ENCODE results near the gene SPINK1.

The SPINK1 gene

GRCh38 chr5:147849226-147849625, 17.8 kb upstream of the SPINK1 start:
- no peak for DNase-seq (ENCODE audit: extremely low spot score)
- CTCF ChIA-PET, result no interaction called here
- TF ChIP-seq SP1 (IDR thresholded peaks at IDR 0.05), result no peak
- no peak for TF ChIP-seq SUZ12 (IDR thresholded peaks at IDR 0.05)
- no peak for TF ChIP-seq FOXA1 (IDR thresholded peaks at IDR 0.05)
- TF ChIP-seq L3MBTL2 (conservative IDR thresholded peaks at IDR 0.05), result no peak
- TF ChIP-seq CTBP1 (IDR thresholded peaks at IDR 0.05; ENCODE audit: borderline replicate concordance), result no peak
- POLR2A ChIA-PET, result no interaction called here

- no peak for TF ChIP-seq SP1 (IDR thresholded peaks at IDR 0.05)
- TF ChIP-seq FOXM1 (IDR thresholded peaks at IDR 0.05; ENCODE audit: borderline replicate concordance), result no peak
- TF ChIP-seq SUZ12 (IDR thresholded peaks at IDR 0.05), result no peak
- TF ChIP-seq CTBP1 (IDR thresholded peaks at IDR 0.05; ENCODE audit: borderline replicate concordance), result no peak
- TF ChIP-seq ELF4 (IDR thresholded peaks at IDR 0.05), result no peak
- TF ChIP-seq NFRKB (IDR thresholded peaks at IDR 0.05), result no peak
- ChIA-PET POLR2A (no interaction called here), CTCF (interaction anchor here (1.7 kb wide), 1 partner anchor 12 kb away, joined by 4 read pairs; no protein-coding TSS in a partner anchor)
- no peak for DNase-seq (ENCODE audit: extremely low spot score)
Observed at GRCh38 chr5:147845618-147846017, 14.1 kb upstream of the SPINK1 start.

- POLR2A ChIA-PET, result no interaction called here
- CTCF ChIA-PET, result interaction anchor here (1.7 kb wide), 1 partner anchor 13 kb away, joined by 4 read pairs; no protein-coding TSS in a partner anchor
- TF ChIP-seq ZNF384 (IDR thresholded peaks at IDR 0.05) (no peak), SP1 (IDR thresholded peaks at IDR 0.05) (no peak), ARNT (IDR thresholded peaks at IDR 0.05) (no peak), CTBP1 (IDR thresholded peaks at IDR 0.05; ENCODE audit: borderline replicate concordance) (no peak), HDGF (IDR thresholded peaks at IDR 0.05; ENCODE audit: borderline replicate concordance) (no peak), BHLHE40 (IDR thresholded peaks at IDR 0.05; ENCODE audit: borderline replicate concordance) (no peak), L3MBTL2 (conservative IDR thresholded peaks at IDR 0.05) (no peak), FOXK2 (IDR thresholded peaks at IDR 0.05) (no peak), LEF1 (IDR thresholded peaks at IDR 0.05; ENCODE audit: borderline replicate concordance) (no peak), ELF4 (IDR thresholded peaks at IDR 0.05) (no peak), NFRKB (IDR thresholded peaks at IDR 0.05) (no peak), FOXM1 (IDR thresholded peaks at IDR 0.05; ENCODE audit: borderline replicate concordance) (no peak), SUZ12 (IDR thresholded peaks at IDR 0.05) (no peak), FOXA1 (IDR thresholded peaks at IDR 0.05) (no peak), TARDBP (IDR thresholded peaks at IDR 0.05) (no peak), PKNOX1 (IDR thresholded peaks at IDR 0.05) (no peak)
Observed at GRCh38 chr5:147844846-147845245, 13.4 kb upstream of the SPINK1 start.

GRCh38 chr5:147842869-147843268, 11.4 kb upstream of the SPINK1 start:
- TF ChIP-seq HDGF (IDR thresholded peaks at IDR 0.05; ENCODE audit: borderline replicate concordance) (no peak), CTBP1 (IDR thresholded peaks at IDR 0.05; ENCODE audit: borderline replicate concordance) (no peak), FOXA1 (IDR thresholded peaks at IDR 0.05) (no peak), ELF4 (IDR thresholded peaks at IDR 0.05) (no peak), BHLHE40 (IDR thresholded peaks at IDR 0.05; ENCODE audit: borderline replicate concordance) (no peak), ARNT (IDR thresholded peaks at IDR 0.05) (no peak), FOXK2 (IDR thresholded peaks at IDR 0.05) (no peak), L3MBTL2 (conservative IDR thresholded peaks at IDR 0.05) (no peak), SP1 (IDR thresholded peaks at IDR 0.05) (no peak), ZNF384 (IDR thresholded peaks at IDR 0.05) (no peak), TARDBP (IDR thresholded peaks at IDR 0.05) (no peak), FOXM1 (IDR thresholded peaks at IDR 0.05; ENCODE audit: borderline replicate concordance) (no peak), PKNOX1 (IDR thresholded peaks at IDR 0.05) (no peak)
- POLR2A ChIA-PET, result no interaction called here
- CTCF ChIA-PET, result no interaction called here
- DNase-seq (ENCODE audit: extremely low spot score), result no peak

More at GRCh38 chr5:147844846-147845245, 13.4 kb upstream of the SPINK1 start:
- no peak for DNase-seq (ENCODE audit: extremely low spot score)

- TF ChIP-seq PKNOX1 (IDR thresholded peaks at IDR 0.05), result no peak
- no peak for TF ChIP-seq LEF1 (IDR thresholded peaks at IDR 0.05; ENCODE audit: borderline replicate concordance)
- no peak for TF ChIP-seq L3MBTL2 (conservative IDR thresholded peaks at IDR 0.05)
- TF ChIP-seq ARNT (IDR thresholded peaks at IDR 0.05), result no peak
- no peak for TF ChIP-seq ELF4 (IDR thresholded peaks at IDR 0.05)
- TF ChIP-seq TARDBP (IDR thresholded peaks at IDR 0.05), result no peak
- no peak for TF ChIP-seq HDGF (IDR thresholded peaks at IDR 0.05; ENCODE audit: borderline replicate concordance)
- TF ChIP-seq ZNF384 (IDR thresholded peaks at IDR 0.05), result no peak
- no peak for TF ChIP-seq NFRKB (IDR thresholded peaks at IDR 0.05)
- TF ChIP-seq FOXA1 (IDR thresholded peaks at IDR 0.05), result no peak
- no peak for TF ChIP-seq BHLHE40 (IDR thresholded peaks at IDR 0.05; ENCODE audit: borderline replicate concordance)
- no peak for TF ChIP-seq SP1 (IDR thresholded peaks at IDR 0.05)
- no peak for TF ChIP-seq FOXM1 (IDR thresholded peaks at IDR 0.05; ENCODE audit: borderline replicate concordance)
- ChIA-PET POLR2A (no interaction called here), CTCF (no interaction called here)
Observed at GRCh38 chr5:147836439-147836838, 5.0 kb upstream of the SPINK1 start.

GRCh38 chr5:147835386-147835798, 3.9 kb upstream of the SPINK1 start:
- DNase-seq (ENCODE audit: extremely low spot score), result no peak
- TF ChIP-seq ARNT (IDR thresholded peaks at IDR 0.05), result no peak
- TF ChIP-seq SP1 (IDR thresholded peaks at IDR 0.05), result no peak
- TF ChIP-seq LEF1 (IDR thresholded peaks at IDR 0.05; ENCODE audit: borderline replicate concordance), result no peak
- POLR2A ChIA-PET, result no interaction called here
- CTCF ChIA-PET, result no interaction called here

More at GRCh38 chr5:147836439-147836838, 5.0 kb upstream of the SPINK1 start:
- no peak for DNase-seq (ENCODE audit: extremely low spot score)

- no peak for TF ChIP-seq CTBP1 (IDR thresholded peaks at IDR 0.05; ENCODE audit: borderline replicate concordance)
- TF ChIP-seq ZNF384 (IDR thresholded peaks at IDR 0.05), result no peak
- no peak for TF ChIP-seq SP1 (IDR thresholded peaks at IDR 0.05)
- no peak for TF ChIP-seq SUZ12 (IDR thresholded peaks at IDR 0.05)
- TF ChIP-seq LEF1 (IDR thresholded peaks at IDR 0.05; ENCODE audit: borderline replicate concordance), result no peak
- no peak for TF ChIP-seq FOXK2 (IDR thresholded peaks at IDR 0.05)
- TF ChIP-seq BHLHE40 (IDR thresholded peaks at IDR 0.05; ENCODE audit: borderline replicate concordance), result no peak
- no peak for TF ChIP-seq L3MBTL2 (conservative IDR thresholded peaks at IDR 0.05)
- TF ChIP-seq TARDBP (IDR thresholded peaks at IDR 0.05), result no peak
- no peak for TF ChIP-seq ELF4 (IDR thresholded peaks at IDR 0.05)
- no peak for TF ChIP-seq FOXM1 (IDR thresholded peaks at IDR 0.05; ENCODE audit: borderline replicate concordance)
- no peak for TF ChIP-seq PKNOX1 (IDR thresholded peaks at IDR 0.05)
- TF ChIP-seq FOXA1 (IDR thresholded peaks at IDR 0.05), result no peak
- TF ChIP-seq HDGF (IDR thresholded peaks at IDR 0.05; ENCODE audit: borderline replicate concordance), result no peak
- no peak for TF ChIP-seq NFRKB (IDR thresholded peaks at IDR 0.05)
- ChIA-PET POLR2A (no interaction called here), CTCF (no interaction called here)
- DNase-seq (ENCODE audit: extremely low spot score), result no peak
Observed at GRCh38 chr5:147832541-147832940, 1.1 kb upstream of the SPINK1 start.
